ENCODE results near the gene CD58.

CD58 gene

GRCh38 chr1:116477429-116477828 is 93.4 kb downstream of the CD58 start:
- in situ Hi-C loops (cut with HindIII; ENCODE audit: low sequenced_read_pairs), result loop anchor here (25.0 kb wide), 1 partner anchor 365 kb away; the partner anchor contains the start of gene MAB21L3

- in situ Hi-C loops (cut with HindIII; ENCODE audit: low sequenced_read_pairs), result loop anchor here (25.0 kb wide), 1 partner anchor 364 kb away; the partner anchor contains the start of gene MAB21L3
These were observed 94.5 kb downstream of the CD58 start for GRCh38 chr1:116476321-116476720.

- in situ Hi-C loops (cut with HindIII; ENCODE audit: low sequenced_read_pairs), result loop anchor here (25.0 kb wide), 1 partner anchor 364 kb away; the partner anchor contains the start of gene MAB21L3
These were observed 95.0 kb downstream of the CD58 start for GRCh38 chr1:116475850-116476218.

GRCh38 chr1:116474921-116475849 is 95.6 kb downstream of the CD58 start:
- in situ Hi-C loops (cut with HindIII; ENCODE audit: low sequenced_read_pairs), result loop anchor here (25.0 kb wide), 1 partner anchor 363 kb away; the partner anchor contains the start of gene MAB21L3

DNA sequence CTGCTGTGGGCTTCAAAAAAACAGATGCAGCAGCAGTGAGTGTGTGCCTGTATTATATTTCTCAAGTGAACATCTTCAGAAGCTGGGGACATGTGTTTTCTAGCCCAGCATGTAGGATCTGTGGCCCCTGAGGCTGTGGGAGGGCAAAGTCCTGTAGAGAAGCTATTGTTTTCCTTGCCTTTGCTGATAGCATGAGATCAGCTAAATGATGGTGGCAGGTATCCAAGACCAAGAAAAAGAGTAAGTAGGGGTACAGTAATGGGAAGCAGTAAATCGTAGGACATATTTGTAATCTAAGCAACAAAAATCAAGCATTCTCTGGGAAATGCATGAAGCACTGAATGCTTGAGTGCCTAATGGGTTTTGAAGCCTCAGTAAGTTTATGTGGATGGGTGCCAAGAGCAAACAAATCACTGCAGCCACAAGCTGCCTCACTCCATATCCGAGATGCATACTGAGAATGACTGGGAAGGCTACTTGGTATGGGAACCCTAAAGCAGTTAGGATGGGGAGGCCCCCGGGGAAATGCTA is 98.3 kb downstream of the CD58 start:
- in situ Hi-C loops (cut with HindIII; ENCODE audit: low sequenced_read_pairs), result no loop called here

GRCh38 chr1:116471241-116471640 is 99.6 kb downstream of the CD58 start:
- in situ Hi-C loops (cut with HindIII; ENCODE audit: low sequenced_read_pairs), result no loop called here

DNA sequence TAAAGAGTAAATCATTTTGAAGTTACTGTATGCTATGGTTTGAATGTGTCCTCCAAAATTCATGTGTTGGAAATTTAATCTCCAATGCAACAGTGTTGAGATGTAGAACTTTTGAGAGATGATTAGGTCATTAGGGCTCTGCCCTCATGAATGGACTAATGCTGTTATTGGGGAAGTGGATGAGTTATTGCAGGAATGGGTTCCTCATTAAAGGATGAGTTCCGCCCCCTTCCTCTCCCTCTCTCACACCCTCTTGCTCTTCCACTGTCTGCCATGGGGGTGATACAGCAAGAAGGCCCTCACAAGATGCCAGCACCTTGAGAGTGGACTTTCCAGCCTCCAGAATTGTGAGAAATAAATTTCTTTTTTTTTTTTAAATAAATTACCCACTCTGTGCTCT is 100.2 kb downstream of the CD58 start:
- in situ Hi-C loops (cut with HindIII; ENCODE audit: low sequenced_read_pairs), result no loop called here

- in situ Hi-C loops (cut with HindIII; ENCODE audit: low sequenced_read_pairs), result no loop called here
These were observed 103.8 kb downstream of the CD58 start for GRCh38 chr1:116466810-116467557.

DNA sequence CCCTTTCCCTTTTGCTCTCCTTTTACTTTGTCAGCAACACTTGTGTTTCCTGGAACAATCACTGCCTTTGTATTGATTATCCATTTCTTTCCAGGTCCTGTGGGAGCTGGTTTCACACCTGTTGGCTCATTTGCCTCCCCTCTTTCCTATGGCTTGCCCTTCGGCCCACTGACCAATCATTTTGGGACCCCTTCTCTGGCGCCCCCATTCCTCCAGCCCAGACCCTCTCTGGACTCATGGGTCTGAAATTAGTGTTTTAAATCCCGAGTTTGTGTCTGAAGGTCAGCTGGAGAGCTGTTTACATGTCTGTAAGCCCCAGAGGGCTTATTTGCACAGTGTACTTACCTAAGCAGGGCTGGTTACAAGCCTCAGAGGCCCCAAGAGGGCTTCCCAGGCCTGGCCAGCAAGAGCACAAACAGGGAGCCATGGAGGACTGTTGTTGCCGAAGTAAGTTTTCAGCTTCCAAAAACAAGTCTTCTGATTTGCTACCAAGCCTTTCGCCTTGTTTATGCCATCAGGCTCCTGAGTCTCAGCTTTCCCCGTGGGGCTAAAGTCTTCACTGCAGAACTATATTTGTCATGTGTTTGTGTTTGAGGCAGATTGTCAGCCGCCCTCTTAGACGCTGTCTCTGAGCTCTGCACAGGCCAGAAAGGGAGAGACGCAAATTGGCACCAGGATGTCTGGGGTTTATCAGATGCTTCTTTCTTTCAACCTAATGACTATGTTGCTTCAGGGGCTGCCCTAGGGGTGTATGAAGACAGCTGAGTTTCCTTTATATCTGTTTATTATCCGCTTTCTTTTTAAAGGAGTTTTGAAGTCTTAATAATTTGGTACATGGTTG is 104.8 kb downstream of the CD58 start:
- in situ Hi-C loops (cut with HindIII; ENCODE audit: low sequenced_read_pairs), result no loop called here

GRCh38 chr1:116465477-116465844 is 105.4 kb downstream of the CD58 start:
- in situ Hi-C loops (cut with HindIII; ENCODE audit: low sequenced_read_pairs), result no loop called here

Measured in DLD1 (cell line).